Colonic mucosa (tissue), 4 donors: Measurements from ENCODE around the gene GALNT9. TPM values are rescaled to one million over a fixed set of nuclear protein-coding genes. Genes with fewer than 3 reads are reported as not detected.

Experiments
- DNase-seq: peaks from one replicate; pipeline ENCODE4 v3.0.0-alpha.2; 2020
- H3K27ac ChIP-seq: fragments of 200-600 bp; one replicate; pipeline ENCODE4 v1.8.0; 2021
- H3K27me3 ChIP-seq: fragments of 200-600 bp; one replicate; pipeline ENCODE4 v1.8.0; 2021
- H3K36me3 ChIP-seq: fragments of 200-600 bp; one replicate; pipeline ENCODE4 v1.8.0; 2021
- H3K4me1 ChIP-seq: fragments of 200-600 bp; one replicate; pipeline ENCODE4 v1.8.0; 2021; ENCODE audit warnings: mild to moderate bottlenecking
- H3K4me3 ChIP-seq: fragments of 200-600 bp; one replicate; pipeline ENCODE4 v1.8.0; 2021
- H3K9ac ChIP-seq, 2 donors: one replicate each; pipeline ENCODE4 v1.7.0; 2013; ENCODE audit warnings: control low read depth in 2 of 2, low read depth in 2 of 2, low read length in 2 of 2
- H3K9me3 ChIP-seq: fragments of 200-600 bp; one replicate; pipeline ENCODE4 v1.8.0; 2021
- intact Hi-C: fragments of 100-400 bp; cut with DNase I; formaldehyde crosslinking; loops from one replicate; pipeline ENCODE4 v1.14.1; 2022
- total RNA-seq, 2 donors: library from RNA; stranded (reverse); fragmentation: NEBNext Ultra II Directional in 1 of 2; extraction: Animal tissue kit (Norgen Biotek cat#: 25700) in 1 of 2; gene quantifications; one replicate each; pipeline ENCODE4 v1.2.1, GENCODE V29; 2021
- TF ChIP-seq, protein P1 (sequence below): fragments of 200-600 bp; IDR thresholded peaks from one replicate; pipeline ENCODE4 v1.8.0; 2022; ENCODE audit warnings: antibody characterized with exemption, mild to moderate bottlenecking
- donor health status: healthy.
- donor health status: DM: no; HTN: no; CAD: no.
- donor health status: DM: no; HTN: no; CAD: no.

GALNT9 gene
- total RNA-seq, 2 donors from 2014 or later, result 0.45 TPM; not detected in 1

DNA sequence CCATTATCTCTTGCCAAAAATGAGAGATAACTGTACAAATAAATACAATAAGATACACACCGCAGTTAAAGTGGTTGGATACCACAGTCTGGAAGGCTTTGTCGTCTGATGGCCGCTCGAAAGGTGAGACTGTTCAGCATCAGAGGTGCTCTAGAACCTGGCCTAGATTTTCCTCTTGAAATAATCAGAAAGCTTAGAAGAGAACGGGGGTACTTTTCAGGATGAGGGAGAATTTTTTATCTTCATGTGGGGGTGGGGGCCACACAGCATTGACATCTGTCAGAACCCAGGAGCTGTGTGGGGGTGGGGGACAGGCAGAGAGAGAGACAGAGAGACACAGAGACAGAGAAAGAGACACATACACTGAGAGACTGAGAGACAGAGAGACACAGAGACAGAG, 90.5 kb downstream of the GALNT9 start:
- Histone ChIP-seq H3K27ac (no peak overlapping the region), H3K9me3 (no peaks in the 10 kb centered on the region), H3K27me3 (no peaks in the 10 kb centered on the region), H3K4me3 (no peak overlapping the region), H3K9ac (no peak overlapping the region), H3K4me1 (no peaks in the 10 kb centered on the region), H3K36me3 (no peaks in the 10 kb centered on the region)
- TF ChIP-seq, protein P1, sequence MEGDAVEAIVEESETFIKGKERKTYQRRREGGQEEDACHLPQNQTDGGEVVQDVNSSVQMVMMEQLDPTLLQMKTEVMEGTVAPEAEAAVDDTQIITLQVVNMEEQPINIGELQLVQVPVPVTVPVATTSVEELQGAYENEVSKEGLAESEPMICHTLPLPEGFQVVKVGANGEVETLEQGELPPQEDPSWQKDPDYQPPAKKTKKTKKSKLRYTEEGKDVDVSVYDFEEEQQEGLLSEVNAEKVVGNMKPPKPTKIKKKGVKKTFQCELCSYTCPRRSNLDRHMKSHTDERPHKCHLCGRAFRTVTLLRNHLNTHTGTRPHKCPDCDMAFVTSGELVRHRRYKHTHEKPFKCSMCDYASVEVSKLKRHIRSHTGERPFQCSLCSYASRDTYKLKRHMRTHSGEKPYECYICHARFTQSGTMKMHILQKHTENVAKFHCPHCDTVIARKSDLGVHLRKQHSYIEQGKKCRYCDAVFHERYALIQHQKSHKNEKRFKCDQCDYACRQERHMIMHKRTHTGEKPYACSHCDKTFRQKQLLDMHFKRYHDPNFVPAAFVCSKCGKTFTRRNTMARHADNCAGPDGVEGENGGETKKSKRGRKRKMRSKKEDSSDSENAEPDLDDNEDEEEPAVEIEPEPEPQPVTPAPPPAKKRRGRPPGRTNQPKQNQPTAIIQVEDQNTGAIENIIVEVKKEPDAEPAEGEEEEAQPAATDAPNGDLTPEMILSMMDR, result no peak
- intact Hi-C loops, result no loop called here
- DNase-seq, result no peak

DNA sequence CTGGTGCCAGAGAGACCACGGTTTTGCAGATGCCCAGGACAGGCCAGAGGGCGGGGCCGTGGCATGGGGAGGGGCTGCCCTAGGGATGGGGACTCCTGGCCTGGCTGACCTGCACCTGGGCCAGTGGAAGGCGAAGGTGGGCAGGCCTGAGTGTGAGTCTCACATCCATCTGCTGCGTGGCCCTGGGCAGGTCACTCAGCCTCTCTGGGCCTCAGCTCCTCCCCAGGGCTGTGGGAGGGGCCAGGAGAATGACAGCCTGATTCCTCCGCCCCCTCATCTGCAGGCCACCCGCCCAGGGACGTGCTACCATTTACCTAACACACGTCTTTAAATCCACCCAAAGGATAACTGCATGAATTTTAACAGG, 90.9 kb downstream of the GALNT9 start:
- Histone ChIP-seq H3K9ac (no peak overlapping the region), H3K4me3 (no peak overlapping the region), H3K36me3 (no peaks in the 10 kb centered on the region), H3K9me3 (no peaks in the 10 kb centered on the region), H3K27me3 (no peaks in the 10 kb centered on the region), H3K27ac (no peak overlapping the region), H3K4me1 (no peaks in the 10 kb centered on the region)
- TF ChIP-seq, protein P1, result no peak
- intact Hi-C loops, result no loop called here
- DNase-seq, result no peak

DNA sequence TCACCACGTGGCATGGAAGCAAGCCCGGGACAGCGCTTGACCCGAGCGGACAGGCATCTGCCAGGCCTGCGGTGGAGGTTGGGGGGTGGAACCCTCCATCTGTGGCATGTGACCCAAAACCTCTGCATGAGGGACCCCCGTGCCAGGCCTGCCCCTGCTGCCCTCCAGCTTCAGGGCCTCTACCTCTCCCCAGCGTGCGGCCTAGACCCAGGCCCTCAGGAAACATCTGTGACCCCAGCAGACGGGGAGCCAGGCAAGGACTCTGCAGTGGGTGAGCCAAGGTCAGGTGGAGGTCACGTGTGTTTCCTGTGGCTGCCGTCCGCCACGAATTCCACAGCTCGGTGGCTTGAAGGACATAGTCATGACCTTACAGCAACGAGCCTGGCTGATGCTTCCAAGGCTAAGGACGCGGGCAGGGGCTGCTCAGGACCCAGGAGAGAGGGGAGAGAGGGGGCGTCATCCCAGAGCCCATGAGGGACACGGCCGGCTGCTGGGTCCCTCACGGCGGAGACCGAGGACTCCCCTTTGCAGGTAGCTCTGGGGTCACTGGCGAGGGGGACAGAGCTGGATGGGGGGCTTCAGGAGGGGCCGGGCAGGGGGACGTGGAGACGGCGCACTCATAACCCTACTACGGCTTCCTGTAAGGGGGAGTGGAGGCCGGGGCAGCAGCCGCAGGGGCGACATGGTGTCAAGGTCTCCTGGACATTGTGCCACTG, 91.5 kb downstream of the GALNT9 start:
- Histone ChIP-seq H3K27ac (no peak overlapping the region), H3K27me3 (no peaks in the 10 kb centered on the region), H3K9me3 (no peaks in the 10 kb centered on the region), H3K4me3 (no peak overlapping the region), H3K36me3 (no peaks in the 10 kb centered on the region), H3K9ac (no peak overlapping the region), H3K4me1 (no peaks in the 10 kb centered on the region)
- intact Hi-C loops, result no loop called here
- TF ChIP-seq, protein P1, result no peak
- no peak for DNase-seq

DNA sequence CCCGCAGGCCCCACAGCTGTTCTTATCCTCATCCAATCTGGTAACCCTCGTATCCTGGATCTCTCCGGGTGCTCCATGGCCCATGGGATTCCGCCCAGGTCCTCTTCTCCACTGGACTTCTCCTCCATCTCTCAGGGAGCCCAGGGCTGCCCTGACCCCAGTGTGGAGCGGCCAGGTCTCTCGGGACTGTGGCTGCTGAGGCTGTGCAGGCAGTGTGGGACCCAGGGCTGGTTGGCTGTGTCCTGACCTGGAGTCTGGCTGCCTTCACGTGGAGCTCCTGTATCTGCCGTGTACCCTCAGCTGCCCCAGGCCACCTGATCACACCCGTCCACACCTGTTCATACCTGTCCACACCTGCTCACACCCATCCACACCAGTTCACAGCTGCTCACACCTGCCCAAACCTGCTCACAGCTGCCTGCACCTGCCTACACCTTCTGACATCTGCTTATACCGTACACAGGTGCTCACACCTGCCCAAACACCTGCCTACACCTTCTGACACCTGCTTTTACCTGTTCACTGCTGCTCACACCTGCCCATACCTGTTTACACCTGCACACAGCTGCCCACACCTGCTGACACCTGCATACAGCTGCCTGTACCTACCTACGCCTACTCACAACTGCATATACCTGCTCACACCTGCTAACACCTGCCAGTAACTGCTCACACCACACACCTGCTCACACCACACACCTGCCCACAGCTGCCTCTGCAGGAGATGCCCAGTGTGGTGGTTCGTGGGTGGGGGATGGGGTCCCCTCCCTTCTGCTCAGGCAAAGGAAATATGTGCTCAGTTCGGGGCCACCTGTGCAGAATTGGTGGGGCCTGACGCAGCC, 92.2 kb downstream of the GALNT9 start:
- Histone ChIP-seq H3K9me3 (no peaks in the 10 kb centered on the region), H3K36me3 (no peaks in the 10 kb centered on the region), H3K4me1 (no peaks in the 10 kb centered on the region), H3K27ac (no peak overlapping the region), H3K27me3 (no peaks in the 10 kb centered on the region), H3K4me3 (no peak overlapping the region), H3K9ac (no peak overlapping the region)
- intact Hi-C loops, result no loop called here
- TF ChIP-seq, protein P1, result no peak
- no peak for DNase-seq

DNA sequence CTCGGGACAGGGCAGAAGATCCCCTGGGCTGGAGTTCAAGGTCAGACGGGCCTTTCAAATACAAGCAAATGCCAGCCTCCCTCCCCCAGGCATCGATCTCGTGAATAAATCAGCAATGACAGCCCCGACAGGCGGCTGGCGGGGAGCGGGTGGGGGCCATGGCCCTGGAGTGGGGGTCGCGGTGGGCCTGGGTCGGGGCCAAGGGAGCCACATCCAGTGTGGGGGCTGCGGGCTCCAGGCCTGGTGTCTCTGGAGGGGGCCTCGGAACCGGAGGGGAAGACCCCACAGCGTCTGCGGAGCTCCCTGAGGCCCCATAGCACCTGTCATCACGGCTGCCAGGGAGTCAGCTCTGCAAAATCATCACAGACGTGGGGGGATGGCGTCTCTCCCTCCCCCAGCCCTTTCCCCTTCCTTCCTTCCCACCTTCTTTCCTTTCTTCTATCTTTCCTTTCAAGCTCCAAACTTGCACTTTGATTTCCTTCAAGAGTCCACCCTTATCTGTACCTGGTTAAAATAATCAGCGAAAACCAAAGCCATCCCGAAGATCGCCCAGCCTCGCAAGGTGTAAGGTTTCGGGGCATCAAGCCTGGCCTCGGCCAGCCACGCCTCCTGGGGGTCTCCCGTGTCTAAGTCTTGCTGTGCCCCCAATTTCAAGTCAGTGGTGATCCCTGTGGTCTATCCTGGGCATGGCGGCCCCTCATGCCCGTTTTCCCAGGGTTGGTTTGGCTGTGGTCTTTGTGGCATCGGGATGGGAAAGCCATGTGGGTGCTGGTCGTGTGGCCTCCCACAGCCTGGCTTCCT, 93.1 kb downstream of the GALNT9 start:
- Histone ChIP-seq H3K36me3 (no peaks in the 10 kb centered on the region), H3K9ac (no peak overlapping the region), H3K27me3 (no peaks in the 10 kb centered on the region), H3K4me1 (no peaks in the 10 kb centered on the region), H3K4me3 (no peak overlapping the region), H3K27ac (no peak overlapping the region), H3K9me3 (no peaks in the 10 kb centered on the region)
- intact Hi-C loops, result no loop called here
- TF ChIP-seq, protein P1, result no peak
- DNase-seq, result no peak
